Measurements from ENCODE around the gene SLC16A3.

Gene SLC16A3

GRCh38 chr17:82238472-82239201, 9.8 kb downstream of the SLC16A3 start:
- DNase-seq (ENCODE audit: low read depth), result peak; percentile 80
- TF ChIP-seq CTCF (IDR thresholded peaks at IDR 0.05; ENCODE audit: low read length, missing control alignments), result no peak
- H3K4me3 ChIP-seq (replicated peaks; ENCODE audit: low read depth, low read length), result no peak overlapping the region

- DNase-seq (ENCODE audit: low read depth), result no peak
- no peak for TF ChIP-seq CTCF (IDR thresholded peaks at IDR 0.05; ENCODE audit: low read length, missing control alignments)
- H3K4me3 ChIP-seq (replicated peaks; ENCODE audit: low read depth, low read length), result no peak overlapping the region
Measured at GRCh38 chr17:82239401-82239925, 10.6 kb downstream of the SLC16A3 start.

- no peak overlapping the region for H3K4me3 ChIP-seq (replicated peaks; ENCODE audit: low read depth, low read length)
- DNase-seq (ENCODE audit: low read depth), result no peak
- TF ChIP-seq CTCF (IDR thresholded peaks at IDR 0.05; ENCODE audit: low read length, missing control alignments), result no peak
Measured at GRCh38 chr17:82239926-82240505, 11.2 kb downstream of the SLC16A3 start.

- DNase-seq (ENCODE audit: low read depth), result no peak
- no peak overlapping the region for H3K4me3 ChIP-seq (replicated peaks; ENCODE audit: low read depth, low read length)
- TF ChIP-seq CTCF (IDR thresholded peaks at IDR 0.05; ENCODE audit: low read length, missing control alignments), result no peak
Measured at GRCh38 chr17:82240506-82241182, 11.8 kb downstream of the SLC16A3 start.

- no peak for TF ChIP-seq CTCF (IDR thresholded peaks at IDR 0.05; ENCODE audit: low read length, missing control alignments)
- DNase-seq (ENCODE audit: low read depth), result peak; percentile 74
- no peak overlapping the region for H3K4me3 ChIP-seq (replicated peaks; ENCODE audit: low read depth, low read length)
Measured at GRCh38 chr17:82241183-82241925, 12.5 kb downstream of the SLC16A3 start.

GRCh38 chr17:82241926-82242697, 13.3 kb downstream of the SLC16A3 start:
- DNase-seq (ENCODE audit: low read depth), result no peak
- no peak for TF ChIP-seq CTCF (IDR thresholded peaks at IDR 0.05; ENCODE audit: low read length, missing control alignments)
- H3K4me3 ChIP-seq (replicated peaks; ENCODE audit: low read depth, low read length), result no peak overlapping the region

Data from fibroblast of pulmonary artery (primary cell).